NCI-H1417 treated with DMSO at 0.1 percent for 48 hours (cell line): ENCODE results near the gene SPEG.

Experiments
- DNase-seq: peaks from one replicate; lab custom pipeline; 2025; lab: John Stamatoyannopoulos, UW

SPEG gene

DNA sequence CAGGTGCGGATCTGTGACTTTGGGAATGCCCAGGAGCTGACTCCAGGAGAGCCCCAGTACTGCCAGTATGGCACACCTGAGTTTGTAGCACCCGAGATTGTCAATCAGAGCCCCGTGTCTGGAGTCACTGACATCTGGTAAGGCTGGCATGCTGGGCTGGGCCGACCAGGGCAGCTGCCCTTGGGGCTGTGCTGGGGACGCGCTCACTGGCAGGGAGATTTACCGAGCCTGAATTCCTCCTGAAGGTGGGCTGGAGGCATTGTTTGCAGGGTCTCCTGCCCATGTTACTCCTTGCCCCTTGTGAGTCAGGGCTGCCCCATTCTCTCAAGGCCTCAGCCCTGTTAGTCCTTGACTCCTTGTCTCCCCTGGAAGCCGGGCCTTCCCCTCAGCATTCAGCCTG lies 45.4 kb downstream of the SPEG start:
- no peak for DNase-seq

- DNase-seq = no peak
Observed at GRCh38 chr2:219482674-219483405, 48.2 kb downstream of the SPEG start.

- no peak for DNase-seq
Observed at GRCh38 chr2:219483451-219484342, 49.1 kb downstream of the SPEG start.

- DNase-seq = no peak
Observed at GRCh38 chr2:219484343-219485200, 49.9 kb downstream of the SPEG start.

- DNase-seq = no peak
Observed at GRCh38 chr2:219485201-219485580, 50.5 kb downstream of the SPEG start.

DNA sequence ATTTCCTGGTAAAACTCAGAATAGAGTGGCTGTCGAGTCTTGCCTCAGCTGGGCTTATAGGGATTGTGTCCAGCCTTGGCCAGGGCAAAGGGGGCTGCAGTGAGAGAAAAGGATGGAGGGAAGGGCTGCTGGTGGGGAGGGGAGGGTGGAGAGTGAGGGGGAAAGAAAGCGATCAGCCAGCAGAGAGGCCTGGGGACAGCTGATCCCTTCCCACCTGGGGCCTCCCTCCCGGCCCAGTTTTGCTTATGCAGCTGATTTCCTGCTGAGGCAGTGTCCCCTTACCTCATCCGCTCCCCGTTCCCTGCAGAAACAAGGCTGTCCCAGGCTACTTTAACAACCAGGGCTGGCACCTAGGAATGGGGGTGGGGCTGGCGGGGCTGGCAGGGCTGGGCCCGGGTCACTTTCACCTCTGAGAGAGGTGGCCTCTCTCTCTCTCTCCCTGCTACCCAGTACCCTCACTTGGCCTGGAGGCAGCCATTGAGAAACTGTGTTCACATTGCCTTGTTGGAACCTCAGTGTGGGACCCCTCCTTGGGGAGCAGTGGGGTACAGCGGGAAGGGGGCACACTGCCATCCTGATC lies 51.8 kb downstream of the SPEG start:
- no peak for DNase-seq

GRCh38 chr2:219488149-219488843 lies 53.7 kb downstream of the SPEG start:
- no peak for DNase-seq

DNA sequence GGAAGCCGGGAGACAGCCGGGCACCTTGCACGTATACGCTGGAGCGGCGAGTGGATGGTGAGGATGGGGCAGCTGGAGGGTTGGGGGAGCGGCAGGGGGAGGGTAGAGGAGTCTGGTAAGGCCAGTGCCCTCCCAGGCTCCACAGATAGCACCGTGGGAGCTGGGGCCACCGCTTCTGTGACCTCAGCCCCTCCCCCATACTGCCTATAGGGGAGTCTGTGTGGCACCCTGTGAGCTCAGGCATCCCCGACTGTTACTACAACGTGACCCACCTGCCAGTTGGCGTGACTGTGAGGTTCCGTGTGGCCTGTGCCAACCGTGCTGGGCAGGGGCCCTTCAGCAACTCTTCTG lies 54.2 kb downstream of the SPEG start:
- DNase-seq = no peak

- no peak for DNase-seq
Observed at GRCh38 chr2:219489315-219489714, 54.7 kb downstream of the SPEG start.

DNA sequence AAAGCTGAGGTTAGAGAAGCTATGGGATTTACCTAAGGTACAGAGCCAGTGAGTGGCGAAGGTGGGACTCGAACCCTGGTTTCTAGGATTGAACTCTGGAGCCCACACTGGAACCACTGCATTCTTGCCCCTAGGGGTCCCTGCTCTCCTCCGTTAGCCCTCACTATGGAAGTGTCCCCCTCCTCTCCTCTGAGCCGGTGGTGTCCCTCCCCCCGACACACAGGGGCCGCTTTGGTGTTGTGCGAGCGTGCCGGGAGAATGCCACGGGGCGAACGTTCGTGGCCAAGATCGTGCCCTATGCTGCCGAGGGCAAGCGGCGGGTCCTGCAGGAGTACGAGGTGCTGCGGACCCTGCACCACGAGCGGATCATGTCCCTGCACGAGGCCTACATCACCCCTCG lies 55.5 kb downstream of the SPEG start:
- no peak for DNase-seq

DNA sequence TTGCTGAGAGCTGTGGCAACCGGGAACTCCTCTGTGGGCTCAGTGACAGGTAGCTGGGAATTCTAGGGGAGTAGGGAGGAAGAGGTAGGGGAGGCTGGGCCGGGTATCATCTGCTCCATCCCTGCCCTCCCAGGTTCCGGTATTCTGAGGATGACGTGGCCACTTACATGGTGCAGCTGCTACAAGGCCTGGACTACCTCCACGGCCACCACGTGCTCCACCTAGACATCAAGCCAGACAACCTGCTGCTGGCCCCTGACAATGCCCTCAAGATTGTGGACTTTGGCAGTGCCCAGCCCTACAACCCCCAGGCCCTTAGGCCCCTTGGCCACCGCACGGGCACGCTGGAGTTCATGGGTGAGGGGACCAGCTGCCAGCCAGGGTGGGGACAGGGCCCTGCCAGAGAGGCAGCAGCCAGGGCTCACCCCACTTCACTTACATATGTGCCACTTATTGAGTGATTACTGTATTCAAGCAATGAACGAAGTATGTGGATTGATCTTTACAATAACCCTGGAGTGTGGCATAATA lies 56.0 kb downstream of the SPEG start:
- DNase-seq = no peak

- DNase-seq = no peak
Observed at GRCh38 chr2:219491278-219491963, 56.8 kb downstream of the SPEG start.

- no peak for DNase-seq
Observed at GRCh38 chr2:219492575-219492974, 57.9 kb downstream of the SPEG start.

DNA sequence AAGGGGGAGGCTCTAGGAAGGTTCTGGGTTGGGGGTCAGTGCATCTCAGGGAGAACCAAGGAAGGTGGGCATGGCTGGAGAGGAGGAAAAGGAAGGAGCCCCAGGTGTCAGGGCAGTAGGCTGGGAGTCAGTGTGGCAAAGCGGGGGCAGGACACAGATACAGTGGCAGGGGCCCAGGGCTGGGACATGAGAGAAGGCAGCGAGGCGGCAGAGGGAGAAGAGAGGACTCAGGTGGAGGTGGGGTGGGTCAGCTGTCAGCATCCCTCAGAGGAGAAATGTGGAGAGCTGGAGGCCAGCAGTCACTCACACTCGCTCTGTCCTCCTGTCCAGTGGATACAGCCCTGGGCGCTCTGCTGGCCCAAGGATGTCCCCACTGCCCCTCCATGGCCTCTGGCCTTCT lies 58.4 kb downstream of the SPEG start:
- DNase-seq = no peak

DNA sequence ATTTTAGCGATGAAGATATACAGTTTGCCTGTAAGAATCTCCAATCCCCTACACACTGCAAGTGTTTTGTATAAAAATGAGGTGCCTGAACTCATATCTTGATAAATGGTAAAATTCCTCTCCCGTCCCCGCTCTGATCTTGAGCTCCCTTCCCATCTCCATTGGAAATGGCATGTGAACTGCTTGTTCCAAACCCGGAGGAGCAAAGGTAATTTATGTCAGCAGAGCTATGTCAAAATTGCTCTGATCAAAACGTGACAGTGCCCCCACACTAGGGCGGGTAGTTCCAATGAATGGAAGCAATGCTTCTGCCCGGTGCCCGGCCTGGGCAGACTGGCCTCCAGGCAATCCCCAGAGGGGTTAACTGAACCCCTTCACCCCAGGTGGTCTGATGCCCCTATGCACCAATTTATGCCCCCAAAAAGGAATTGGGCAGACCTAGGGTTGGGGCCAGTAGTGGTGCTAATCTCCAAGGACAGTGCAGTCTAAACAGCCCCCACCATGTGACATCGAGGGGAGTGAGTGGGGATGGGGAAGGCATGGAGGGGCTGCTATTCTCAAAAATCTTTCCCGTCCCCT lies 60.4 kb downstream of the SPEG start:
- no peak for DNase-seq

GRCh38 chr2:219495531-219496122 lies 61.0 kb downstream of the SPEG start:
- no peak for DNase-seq

DNA sequence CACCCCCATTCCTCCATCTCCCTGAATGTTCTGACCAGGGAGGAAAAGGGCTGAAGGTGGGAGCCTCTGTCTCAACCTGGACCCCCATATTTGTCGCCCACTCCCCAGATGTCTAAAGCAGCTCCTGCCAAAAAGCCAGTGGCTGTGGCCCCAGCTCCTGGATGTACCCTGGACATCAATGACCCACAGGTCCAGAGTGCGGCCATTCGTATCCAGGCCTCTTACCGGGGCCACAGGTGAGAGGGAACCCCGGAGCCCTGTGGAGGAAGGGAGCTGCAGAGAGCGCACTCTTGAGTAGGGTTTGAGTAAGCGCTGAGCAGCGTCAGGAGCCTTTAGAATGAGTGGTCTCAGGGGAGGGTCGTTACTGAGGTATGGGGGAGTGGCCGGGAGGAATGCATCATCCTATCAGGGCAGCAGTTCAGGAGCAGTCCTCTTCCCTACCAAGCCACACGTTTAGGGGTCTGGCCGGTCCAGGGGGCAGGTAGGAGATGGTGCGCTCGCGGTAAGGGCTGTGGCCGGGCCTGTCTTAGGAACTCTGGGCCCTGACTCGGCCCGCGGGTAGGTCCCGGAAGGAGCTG lies 61.7 kb downstream of the SPEG start:
- no peak for DNase-seq

GRCh38 chr2:219496825-219497494 lies 62.3 kb downstream of the SPEG start:
- DNase-seq = no peak
